ENCODE results near the gene KDM4D.

KDM4D gene

DNA sequence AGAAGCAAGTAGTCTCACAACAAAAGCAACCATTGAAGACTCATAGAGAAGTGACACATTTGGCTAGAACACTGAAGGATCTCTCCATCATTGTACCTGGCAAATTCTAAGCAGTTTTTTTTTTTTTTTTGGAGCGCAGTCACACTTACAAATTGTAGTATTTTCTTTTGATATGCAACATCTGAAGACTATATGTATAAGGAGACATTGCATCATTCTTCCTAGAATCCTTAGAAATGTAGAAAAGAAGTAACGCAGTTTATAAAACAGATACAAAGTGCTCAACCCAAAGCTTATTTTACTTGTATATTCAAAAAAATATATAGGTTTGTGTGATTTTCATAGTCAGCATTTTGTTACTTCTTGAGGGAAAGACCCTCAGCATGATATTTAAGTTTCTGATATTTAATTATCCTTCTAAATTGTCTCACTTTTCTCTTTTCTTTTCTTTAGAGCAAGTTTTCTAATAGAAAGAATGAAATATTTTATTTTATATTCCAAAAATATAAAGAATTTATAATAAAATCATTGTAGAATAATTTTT, 20.0 kb downstream of the KDM4D start:
- ChIA-PET CTCF (no interaction called here), POLR2A (no interaction called here)
- DNase-seq (ENCODE audit: extremely low spot score), result no peak
- no peak for TF ChIP-seq CTCF (IDR thresholded peaks at IDR 0.05; ENCODE audit: control extremely low read depth, extremely low read depth, low read depth, missing control alignments)

DNA sequence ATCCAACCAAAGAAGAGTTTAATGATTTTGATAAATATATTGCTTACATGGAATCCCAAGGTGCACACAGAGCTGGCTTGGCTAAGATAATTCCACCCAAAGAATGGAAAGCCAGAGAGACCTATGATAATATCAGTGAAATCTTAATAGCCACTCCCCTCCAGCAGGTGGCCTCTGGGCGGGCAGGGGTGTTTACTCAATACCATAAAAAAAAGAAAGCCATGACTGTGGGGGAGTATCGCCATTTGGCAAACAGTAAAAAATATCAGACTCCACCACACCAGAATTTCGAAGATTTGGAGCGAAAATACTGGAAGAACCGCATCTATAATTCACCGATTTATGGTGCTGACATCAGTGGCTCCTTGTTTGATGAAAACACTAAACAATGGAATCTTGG, 23.9 kb downstream of the KDM4D start:
- no peak for DNase-seq (ENCODE audit: extremely low spot score)
- CTCF ChIA-PET, result interaction anchor here (1.3 kb wide), 1 partner anchor 21 kb away, joined by 3 read pairs; no protein-coding TSS in a partner anchor
- POLR2A ChIA-PET, result no interaction called here
- TF ChIP-seq CTCF (IDR thresholded peaks at IDR 0.05; ENCODE audit: control extremely low read depth, extremely low read depth, low read depth, missing control alignments), result no peak

- DNase-seq (ENCODE audit: extremely low spot score), result no peak
- CTCF ChIA-PET, result interaction anchor here (1.3 kb wide), 1 partner anchor 20 kb away, joined by 3 read pairs; no protein-coding TSS in a partner anchor
- POLR2A ChIA-PET, result no interaction called here
- no peak for TF ChIP-seq CTCF (IDR thresholded peaks at IDR 0.05; ENCODE audit: control extremely low read depth, extremely low read depth, low read depth, missing control alignments)
Observed at GRCh38 chr11:94998285-94998684, 24.8 kb downstream of the KDM4D start.

DNA sequence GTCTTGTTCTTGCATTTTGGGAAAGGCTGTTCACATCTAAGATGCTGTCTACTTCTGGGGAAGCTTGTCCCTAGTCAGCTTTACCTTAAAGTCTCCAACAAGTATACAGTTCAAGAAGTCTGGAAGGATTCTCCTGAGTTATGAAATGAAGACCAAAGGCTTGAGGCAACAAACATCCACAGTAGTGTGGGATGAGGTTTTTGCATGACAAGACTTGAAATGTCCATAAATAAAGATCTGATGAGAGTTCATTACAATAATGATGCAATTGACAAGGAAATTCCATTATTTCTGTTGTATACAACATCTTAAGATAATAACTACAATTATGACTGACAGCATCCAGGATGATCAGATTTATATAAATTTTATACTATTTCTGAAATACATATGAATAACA, 30.2 kb downstream of the KDM4D start:
- DNase-seq (ENCODE audit: extremely low spot score), result no peak
- CTCF ChIA-PET, result interaction anchor here (1.0 kb wide), 1 partner anchor 42 kb away, joined by 3 read pairs; no protein-coding TSS in a partner anchor
- POLR2A ChIA-PET, result no interaction called here
- no peak for TF ChIP-seq CTCF (IDR thresholded peaks at IDR 0.05; ENCODE audit: control extremely low read depth, extremely low read depth, low read depth, missing control alignments)

DNA sequence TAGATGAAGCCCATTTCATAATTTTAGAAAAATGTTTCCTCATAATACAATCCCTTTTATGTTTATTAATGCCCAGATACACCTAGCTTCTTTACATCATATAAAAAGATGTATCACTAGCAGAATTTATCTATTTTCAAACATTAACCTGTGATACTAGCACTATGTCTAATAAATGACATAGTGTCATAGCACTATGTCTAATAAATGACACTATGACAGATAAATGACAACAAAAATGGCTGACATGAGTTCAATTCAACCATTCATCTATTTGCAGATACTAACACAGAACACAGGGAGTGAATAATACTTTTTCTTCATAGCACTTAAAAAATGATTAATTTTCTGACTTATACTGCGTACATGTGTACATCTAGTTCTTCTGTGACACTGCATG, 32.1 kb downstream of the KDM4D start:
- DNase-seq (ENCODE audit: extremely low spot score), result no peak
- no peak for TF ChIP-seq CTCF (IDR thresholded peaks at IDR 0.05; ENCODE audit: control extremely low read depth, extremely low read depth, low read depth, missing control alignments)

GRCh38 chr11:95011376-95011775, 37.9 kb downstream of the KDM4D start:
- CTCF ChIA-PET, result no interaction called here
- no peak for DNase-seq (ENCODE audit: extremely low spot score)
- POLR2A ChIA-PET, result no interaction called here
- TF ChIP-seq CTCF (IDR thresholded peaks at IDR 0.05; ENCODE audit: control extremely low read depth, extremely low read depth, low read depth, missing control alignments), result no peak

More for the DNA sequence above, 32.1 kb downstream of the KDM4D start:
- ChIA-PET POLR2A (no interaction called here), CTCF (interaction anchor here (1.2 kb wide), 1 partner anchor 9 kb away, joined by 3 read pairs; no protein-coding TSS in a partner anchor)

All from GM10248 (cell line).